Choroid plexus epithelial cell (primary cell): ENCODE results near the gene PGAP6.
"Not testable (repeated sequence)": the region's sequence is repeated elsewhere in the genome, so short reads cannot be mapped to it uniquely, and the experiment has no call there.

Experiments used
- DNase-seq: peaks from one replicate; pipeline ENCODE4 v3.0.0-alpha.2; 2010; ENCODE audit warnings: low read depth
- H3K4me3 ChIP-seq: 2 replicates; pipeline ENCODE4 v1.5.1; 2011; ENCODE audit warnings: low read depth, mild to moderate bottlenecking, control low read depth, low read length, moderate library complexity
- TF ChIP-seq, protein P1 (sequence below): conservative IDR thresholded peaks from 2 replicates; pipeline ENCODE4 v1.5.1; 2011; ENCODE audit warnings: low read depth, mild to moderate bottlenecking, control low read depth, inconsistent platforms, low read length, moderate library complexity

Gene PGAP6

DNA sequence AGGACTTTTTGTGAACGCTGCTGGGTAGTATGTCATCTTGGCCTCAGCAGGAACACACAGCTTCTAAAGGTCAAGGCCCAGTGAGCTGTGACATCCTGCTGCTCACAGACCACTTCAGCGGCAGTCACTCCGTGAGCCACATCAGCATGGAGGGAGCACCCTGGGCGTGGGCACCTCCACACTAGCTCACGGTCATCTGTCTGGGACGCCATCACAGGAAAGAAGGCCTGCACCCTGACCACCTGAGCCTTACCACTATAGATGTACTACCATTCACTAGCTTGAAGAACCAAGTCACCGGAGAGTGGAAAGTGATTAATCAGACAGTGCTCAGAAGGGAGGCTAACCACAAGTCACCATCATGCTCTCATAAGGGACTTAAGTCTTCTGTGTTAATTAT is 32.6 kb downstream of the PGAP6 start:
- TF ChIP-seq, protein P1, sequence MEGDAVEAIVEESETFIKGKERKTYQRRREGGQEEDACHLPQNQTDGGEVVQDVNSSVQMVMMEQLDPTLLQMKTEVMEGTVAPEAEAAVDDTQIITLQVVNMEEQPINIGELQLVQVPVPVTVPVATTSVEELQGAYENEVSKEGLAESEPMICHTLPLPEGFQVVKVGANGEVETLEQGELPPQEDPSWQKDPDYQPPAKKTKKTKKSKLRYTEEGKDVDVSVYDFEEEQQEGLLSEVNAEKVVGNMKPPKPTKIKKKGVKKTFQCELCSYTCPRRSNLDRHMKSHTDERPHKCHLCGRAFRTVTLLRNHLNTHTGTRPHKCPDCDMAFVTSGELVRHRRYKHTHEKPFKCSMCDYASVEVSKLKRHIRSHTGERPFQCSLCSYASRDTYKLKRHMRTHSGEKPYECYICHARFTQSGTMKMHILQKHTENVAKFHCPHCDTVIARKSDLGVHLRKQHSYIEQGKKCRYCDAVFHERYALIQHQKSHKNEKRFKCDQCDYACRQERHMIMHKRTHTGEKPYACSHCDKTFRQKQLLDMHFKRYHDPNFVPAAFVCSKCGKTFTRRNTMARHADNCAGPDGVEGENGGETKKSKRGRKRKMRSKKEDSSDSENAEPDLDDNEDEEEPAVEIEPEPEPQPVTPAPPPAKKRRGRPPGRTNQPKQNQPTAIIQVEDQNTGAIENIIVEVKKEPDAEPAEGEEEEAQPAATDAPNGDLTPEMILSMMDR = no peak
- no peak for DNase-seq

DNA sequence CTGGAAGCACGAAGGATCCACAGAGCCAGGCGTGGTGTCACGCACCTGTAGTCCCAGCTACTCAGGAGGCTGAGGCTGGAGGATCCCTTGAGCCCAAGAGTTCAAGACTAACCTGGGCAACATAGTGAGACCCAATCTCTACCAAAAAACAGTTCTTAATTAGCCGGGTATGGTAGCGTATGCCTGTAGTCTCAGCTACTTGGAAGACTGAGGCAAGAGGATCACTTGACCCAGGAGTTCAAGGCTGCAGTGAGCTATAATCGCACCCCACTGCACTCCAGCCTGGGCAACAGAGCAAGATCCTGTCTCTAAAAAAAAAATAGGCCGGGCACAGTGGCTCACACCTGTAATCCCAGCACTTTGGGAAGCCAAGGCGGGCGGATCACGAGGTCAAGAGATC is 33.3 kb downstream of the PGAP6 start:
- not testable (repeated sequence) for H3K4me3 ChIP-seq, DNase-seq

More for the DNA sequence above, 32.6 kb downstream of the PGAP6 start:
- no peak overlapping the region for H3K4me3 ChIP-seq

DNA sequence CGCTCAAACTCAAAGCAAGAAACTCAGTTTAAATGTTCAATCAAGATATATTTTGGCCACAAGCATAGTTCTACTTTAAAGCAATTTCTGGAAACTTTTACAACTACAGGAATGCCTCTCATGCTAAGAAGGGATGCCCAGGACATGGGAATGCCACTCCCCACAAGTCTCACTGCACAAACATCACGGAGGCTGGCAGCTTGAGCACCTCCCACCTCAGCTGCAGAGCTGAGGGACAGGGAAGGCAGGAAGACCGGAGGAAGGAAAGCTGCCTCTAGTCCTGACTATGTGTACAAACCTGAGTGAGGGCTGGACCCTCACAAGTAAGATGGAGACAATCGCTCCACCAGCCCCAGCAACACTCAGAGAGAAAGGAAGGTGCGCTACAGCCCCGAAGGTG is 34.6 kb downstream of the PGAP6 start:
- TF ChIP-seq, protein P1 = no peak
- no peak for DNase-seq
- H3K4me3 ChIP-seq = no peak overlapping the region

DNA sequence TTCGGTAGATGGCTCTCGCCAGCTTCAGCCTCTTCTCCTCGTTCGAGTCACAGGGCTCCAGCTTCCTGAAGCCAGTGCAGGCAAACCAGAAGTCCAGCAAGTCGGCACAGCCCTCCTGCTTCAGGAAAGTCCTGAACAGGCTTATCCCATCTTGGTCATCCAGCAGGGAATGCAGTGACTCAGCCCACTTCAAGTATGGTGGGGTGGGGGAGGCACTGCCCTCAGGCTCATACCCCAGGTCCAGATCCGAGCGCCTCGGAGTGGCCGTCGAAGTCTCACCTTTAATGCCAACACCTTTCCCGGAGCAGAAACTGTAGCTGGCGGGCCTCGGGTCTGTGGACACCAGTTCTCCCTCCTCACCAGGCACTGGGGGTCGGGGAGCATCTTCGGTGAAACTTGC is 35.2 kb downstream of the PGAP6 start:
- DNase-seq = no peak
- TF ChIP-seq, protein P1 = no peak
- no peak overlapping the region for H3K4me3 ChIP-seq

DNA sequence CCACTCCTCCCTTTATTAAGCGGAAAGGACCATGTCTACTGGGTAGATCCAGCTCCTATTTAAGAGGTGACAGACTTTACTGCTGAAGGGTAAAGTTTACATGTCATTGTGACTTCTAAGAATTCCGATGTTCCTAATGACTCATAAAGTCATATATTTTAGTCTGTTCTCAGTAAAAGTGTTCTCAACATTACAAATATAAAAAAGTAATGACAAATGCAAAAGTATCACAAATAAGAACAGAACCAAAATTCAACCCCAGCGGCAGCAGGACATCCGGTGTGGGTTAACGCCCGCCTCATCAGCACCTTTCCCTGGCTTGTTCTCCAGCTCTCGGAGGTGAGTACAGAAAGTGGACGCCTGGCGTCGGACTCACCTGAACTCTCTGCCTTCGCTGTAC is 36.0 kb downstream of the PGAP6 start:
- no peak overlapping the region for H3K4me3 ChIP-seq
- no peak for DNase-seq
- TF ChIP-seq, protein P1 = no peak

DNA sequence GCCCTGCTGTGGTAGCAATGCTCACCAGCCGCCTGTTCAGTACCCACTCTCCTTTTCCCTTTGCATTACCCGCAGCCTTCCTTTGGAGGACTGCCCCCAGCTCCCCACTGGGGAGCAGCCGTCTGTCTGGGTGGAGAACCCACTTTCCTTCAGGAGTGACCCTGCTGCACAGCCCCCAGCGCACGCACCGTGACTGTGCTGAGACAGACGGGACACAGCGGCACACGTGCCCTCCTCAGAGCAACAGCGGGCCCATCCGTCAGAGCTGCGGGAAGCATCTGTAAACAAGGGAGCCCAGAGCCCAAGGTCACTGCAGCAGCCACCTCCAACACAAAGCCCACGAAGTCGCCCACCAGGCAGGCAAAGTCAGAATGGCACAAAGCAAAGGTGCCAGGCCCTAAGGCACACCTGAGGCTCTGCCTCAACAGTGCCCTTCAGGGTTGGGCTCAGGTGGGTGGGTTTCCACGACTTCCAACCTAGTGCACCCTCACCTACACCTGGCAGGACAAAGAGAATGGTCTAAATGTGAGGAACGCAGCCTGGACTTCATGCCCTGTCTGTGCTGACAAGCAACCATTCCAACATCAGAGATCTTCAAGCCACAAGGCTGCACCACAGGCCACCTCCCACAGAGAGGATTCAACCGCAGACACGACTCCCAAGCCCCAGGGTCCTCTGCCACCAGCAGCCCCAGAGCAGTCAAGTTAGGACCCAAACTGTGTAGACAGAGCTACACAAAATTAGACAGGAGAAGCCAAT is 39.1 kb downstream of the PGAP6 start:
- H3K4me3 ChIP-seq = no peak overlapping the region
- DNase-seq = no peak
- TF ChIP-seq, protein P1 = no peak

DNA sequence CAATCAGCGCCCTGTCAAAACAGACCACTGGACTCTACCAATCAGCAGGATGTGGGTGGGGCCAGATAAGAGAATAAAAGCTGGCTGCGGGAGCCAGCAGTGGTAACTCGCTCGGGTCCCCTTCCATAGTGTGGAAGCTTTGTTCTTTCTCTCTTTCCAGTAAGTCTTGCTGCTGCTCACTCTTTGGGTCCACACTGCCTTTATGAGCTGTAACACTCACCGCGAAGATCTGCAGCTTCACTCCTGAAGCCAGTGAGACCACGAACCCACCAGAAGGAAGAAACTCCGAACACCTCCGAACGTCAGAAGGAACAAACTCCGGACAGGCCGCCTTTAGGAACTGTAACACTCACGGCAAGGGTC is 39.8 kb downstream of the PGAP6 start:
- not testable (repeated sequence) for DNase-seq, H3K4me3 ChIP-seq

DNA sequence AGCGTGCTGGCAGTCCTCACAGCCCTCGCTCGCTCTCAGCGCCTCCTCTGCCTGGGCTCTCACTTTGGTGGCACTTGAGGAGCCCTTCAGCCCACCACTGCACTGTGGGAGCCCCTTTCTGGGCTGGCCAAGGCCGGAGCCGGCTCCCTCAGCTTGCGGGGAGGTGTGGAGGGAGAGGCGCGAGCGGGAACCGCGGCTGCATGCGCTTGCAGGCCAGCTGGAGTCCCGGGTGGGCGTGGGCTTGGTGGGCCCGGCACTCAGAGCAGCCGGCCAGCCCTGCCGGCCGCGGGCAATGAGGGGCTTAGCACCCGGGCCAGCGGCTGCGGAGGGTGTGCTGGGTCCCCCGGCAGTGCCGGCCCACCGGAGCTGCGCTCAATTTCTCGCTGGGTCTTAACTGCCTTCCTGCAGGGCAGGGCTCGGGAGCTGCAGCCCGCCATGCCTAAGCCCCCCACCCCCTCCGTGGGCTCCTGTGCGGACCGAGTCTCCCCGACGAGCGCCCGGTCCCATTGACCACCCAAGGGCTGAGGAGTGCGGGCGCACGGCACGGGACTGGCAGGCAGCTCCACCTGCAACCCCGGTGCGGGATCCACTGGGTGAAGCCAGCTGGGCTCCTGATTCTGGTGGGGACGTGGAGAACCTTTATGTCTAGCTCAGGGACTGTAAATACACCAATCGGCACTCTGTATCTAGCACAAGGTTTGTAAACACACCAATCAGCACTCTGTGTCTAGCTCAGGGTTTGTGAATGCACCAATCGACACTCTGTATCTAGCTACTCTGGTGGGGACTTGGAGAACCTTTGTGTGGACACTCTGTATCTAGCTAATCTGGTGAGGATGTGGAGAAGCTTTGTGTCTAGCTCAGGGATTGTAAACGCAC is 40.4 kb downstream of the PGAP6 start:
- not testable (repeated sequence) for DNase-seq, H3K4me3 ChIP-seq
